Medulla oblongata (tissue), 1 donor: ENCODE results near the gene PGBD4.
"Not testable (repeated sequence)": the region's sequence is repeated elsewhere in the genome, so short reads cannot be mapped to it uniquely, and the experiment has no call there.

Experiments used
- DNase-seq: peaks from one replicate; pipeline ENCODE4 v3.0.0-alpha.2; 2015; ENCODE audit errors: extremely low spot score

PGBD4 gene

DNA sequence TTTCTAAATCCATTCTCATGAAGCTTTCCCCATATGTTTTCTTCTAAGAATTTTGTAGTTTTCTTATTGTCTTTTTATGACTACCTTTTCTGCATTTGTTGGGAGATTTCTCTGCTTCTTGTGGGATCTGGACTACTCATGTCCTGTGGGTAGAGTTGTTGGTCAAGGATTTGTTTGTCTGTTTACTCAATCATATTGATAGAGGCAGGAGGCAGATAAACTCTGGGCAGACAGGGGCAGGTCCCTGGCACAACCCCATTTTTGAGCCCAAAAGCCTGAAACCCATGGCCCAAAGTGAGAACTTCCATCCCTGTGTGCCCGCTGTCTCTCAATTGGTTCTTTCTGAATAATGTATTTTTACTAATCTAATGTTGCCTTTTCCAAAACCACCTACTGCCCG, 12.3 kb downstream of the PGBD4 start:
- no peak for DNase-seq

DNA sequence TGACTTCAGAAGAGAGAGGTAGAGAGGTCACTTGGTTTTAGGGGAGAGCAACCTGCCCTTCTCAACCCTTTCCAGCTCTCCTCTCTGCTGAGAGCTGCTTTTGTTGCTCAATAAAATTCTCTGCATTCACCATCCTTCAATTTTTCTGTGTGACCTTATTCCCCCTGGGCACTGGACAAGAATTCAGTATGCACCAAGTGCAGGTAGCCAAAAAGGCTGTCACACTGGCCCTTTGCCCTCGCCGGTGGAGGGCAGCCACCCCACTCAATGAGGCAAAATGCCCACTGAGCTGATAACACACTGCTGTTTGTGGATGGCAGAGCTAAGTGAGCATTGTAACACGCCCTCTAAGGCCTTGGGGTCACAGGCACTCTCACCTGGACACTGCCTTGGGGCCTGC, 12.9 kb downstream of the PGBD4 start:
- DNase-seq, result no peak

DNA sequence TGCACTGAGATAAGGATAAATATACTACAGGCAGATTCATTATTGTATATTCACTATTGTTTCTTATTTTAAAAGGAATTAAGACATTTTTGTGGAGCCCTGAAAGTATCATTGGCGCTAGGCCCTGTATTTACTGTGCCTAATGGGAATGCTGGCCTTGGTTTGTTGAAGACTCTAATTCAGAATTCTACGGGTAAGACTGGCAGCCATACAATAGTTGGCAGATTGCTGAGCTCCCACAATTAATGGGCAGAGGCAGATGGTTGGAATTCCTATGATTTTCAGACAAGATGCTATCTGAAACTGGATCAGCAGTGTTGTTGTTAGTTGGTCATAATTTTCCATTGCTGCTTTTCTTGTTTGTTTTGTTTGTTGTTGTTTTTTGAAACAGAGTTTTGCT, 14.7 kb downstream of the PGBD4 start:
- no peak for DNase-seq

DNA sequence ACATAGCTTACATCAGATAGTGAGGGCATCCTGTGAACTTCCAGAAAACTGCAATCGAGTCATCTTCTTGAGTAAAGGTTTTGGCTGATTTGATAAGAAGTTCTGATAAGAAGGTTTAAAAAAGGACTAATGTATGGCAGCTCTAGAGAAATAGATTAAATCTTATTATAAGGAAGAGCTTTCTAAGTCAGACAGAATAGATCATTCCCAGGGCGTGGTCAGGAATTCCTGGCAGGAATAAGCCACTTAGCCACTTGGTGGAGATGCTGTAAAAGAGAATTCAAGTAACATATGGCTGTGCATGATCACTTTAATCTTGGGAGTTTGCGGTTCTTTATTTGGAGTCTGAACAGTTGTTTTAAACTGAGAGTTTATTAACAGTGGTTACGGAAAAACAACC, 17.4 kb downstream of the PGBD4 start:
- no peak for DNase-seq

DNA sequence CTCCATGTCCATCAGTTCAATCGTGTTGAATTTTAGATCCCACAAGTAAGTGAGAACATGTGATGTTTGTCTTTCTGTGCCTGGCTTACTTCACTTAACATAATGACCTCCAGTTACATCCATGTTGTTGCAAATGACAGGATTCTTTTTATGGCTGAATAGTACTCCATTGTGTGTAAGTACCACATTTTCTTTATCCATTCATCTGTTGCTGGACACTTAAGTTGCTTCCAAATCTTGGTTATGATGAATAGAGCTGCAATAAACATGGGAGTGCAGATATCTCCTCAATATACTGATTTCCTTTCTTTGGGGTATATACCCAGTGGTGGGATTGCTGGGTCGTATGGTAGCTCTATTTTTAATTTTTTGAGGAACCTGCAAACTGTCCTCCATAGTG, 18.5 kb downstream of the PGBD4 start:
- not testable (repeated sequence) for DNase-seq

DNA sequence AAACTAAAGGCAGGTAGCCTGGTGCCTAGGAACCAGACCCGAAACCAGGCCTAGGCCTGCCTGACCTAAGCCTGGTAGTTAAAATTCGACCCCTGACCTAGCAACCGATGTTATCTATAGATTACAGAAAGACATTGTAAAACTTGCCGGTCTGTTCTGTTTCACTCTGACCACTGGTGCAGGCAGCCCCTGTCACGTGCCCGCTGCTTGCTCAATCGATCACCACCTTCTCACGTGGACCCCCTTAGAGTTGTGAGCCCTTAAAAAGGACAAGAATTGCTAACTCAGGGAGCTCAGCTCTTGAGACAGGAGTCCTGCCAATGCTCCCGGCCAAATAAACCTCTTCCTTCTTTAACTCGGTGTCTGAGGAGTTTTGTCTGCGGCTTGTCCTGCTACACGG, 19.9 kb downstream of the PGBD4 start:
- not testable (repeated sequence) for DNase-seq

DNA sequence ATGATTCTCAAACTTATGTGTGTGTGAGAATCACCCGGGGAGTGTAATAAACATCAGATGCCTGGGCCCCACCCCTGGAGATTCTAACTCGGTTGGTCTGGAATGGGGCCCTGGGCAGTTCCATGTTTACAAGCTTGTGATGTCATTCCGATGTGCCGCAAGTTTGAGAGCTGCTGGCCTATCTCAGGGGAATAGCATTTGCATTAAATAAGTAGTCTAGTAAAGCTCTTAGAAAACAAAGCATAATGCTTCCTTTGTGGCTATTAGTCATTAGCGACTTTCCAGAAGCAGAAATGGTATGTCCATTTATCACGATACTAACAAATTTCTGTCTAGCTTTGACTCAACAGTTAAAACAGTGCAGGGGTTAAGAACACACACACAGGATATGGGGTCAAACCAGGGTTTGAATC, 20.9 kb downstream of the PGBD4 start:
- no peak for DNase-seq

DNA sequence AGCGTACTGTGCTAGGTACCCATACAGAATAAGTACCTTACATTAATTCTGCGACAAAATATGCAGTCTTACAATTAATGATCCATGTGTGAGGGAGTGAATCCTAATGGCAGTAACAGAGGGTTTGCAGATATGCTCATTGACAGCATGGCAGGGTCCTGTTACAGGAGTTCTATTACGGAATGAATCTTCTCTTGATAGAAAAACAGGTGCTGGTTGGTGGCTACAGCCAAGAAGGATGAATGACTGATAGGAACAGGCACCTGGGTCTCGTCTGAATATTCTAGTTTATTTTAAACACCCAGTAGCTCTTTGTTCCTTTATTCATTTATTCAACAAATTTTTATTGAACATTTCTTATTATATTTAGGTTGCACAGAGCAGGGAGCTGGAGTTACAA, 22.8 kb downstream of the PGBD4 start:
- DNase-seq, result no peak

DNA sequence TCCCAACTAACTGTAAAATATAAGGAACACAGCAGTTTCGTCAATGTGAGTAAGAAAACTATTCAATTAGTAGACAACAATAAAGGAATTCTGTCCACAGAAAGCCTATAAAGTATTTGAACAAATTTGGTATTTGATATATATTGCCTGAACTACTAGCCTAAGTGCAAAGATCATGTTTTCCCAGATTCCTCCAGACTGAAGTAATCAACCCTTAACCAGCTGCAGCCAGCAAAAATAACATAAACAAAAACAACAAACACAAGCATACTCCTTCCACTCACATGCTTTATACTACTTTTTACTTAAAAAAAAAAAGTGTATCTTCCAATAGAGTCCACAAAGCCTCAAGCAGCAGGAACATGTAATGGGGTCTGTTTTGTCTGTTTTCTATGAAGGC, 24.1 kb downstream of the PGBD4 start:
- DNase-seq, result no peak

DNA sequence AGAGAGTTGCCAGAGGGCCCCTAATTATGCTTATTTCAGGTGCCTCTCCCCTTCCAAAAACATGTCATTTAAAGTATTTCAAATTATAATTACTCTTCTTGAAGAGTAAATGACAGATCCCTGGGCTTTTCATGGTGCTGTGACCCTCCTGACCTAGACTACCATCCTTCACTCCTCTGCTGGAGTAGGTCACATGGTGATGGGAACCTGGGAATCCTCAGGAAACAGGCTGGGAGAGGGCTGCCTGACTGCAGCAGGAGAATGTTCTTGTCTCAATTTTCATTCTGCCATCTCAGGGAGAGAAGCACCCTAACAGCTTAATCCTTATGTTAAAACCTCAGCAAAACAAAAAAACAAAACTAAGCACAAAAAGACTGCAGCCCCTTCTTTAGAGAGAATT, 24.6 kb downstream of the PGBD4 start:
- no peak for DNase-seq

DNA sequence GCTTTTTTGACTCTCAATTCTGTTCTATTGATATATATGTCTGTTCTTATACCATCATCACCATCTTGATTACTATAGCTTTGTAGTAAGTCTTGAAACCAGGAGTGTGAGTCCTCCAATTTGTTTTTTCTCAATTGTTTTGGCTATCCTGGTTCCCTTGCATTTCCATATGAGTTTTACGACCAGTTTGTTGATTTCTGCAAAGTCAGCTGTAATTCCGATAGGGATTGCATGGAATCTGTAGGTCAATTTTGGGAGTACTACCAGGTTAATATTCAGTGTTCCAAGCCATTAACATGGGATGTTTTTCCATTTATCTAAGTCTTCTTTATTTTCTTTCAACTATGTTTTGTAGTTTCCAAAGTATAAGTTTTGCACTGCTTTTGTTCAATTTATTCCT, 27.0 kb downstream of the PGBD4 start:
- DNase-seq, result no peak

DNA sequence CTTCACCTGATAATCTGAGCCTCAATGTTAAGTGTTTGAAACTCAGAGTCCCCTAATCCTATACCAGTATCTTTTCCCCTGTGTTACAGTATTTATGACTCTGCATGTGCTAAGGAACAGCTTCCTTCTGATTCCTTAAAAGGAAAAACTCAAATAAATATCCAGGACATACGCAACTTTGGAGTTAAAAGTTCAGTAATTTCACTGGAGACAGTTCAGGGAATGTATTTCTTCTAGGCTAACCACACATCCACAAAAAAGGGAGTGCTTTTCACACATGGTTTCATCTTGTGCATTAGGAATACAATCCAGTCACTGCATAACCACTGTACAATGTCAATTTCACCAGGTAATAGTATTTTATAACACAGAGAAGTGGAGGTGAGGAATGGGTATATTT, 31.0 kb downstream of the PGBD4 start:
- no peak for DNase-seq

DNA sequence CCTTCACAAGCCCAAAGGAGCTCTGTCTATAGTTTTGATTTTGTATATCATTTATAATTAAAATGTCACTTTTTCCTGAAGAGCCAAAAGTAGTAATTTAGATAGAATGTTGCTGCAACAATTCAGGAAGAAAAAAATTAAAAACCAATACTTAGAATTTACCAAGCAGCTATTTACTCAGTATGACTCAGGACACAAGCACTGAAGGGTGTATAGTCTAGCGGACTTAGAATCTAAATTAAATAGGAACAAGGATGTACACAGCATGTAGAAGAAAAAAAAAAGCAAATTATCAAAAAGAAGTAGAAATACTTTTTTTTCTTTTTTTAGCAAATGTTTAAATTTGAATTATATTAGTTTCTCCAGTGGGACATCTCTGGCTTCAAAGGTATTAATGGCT, 31.6 kb downstream of the PGBD4 start:
- DNase-seq, result no peak

DNA sequence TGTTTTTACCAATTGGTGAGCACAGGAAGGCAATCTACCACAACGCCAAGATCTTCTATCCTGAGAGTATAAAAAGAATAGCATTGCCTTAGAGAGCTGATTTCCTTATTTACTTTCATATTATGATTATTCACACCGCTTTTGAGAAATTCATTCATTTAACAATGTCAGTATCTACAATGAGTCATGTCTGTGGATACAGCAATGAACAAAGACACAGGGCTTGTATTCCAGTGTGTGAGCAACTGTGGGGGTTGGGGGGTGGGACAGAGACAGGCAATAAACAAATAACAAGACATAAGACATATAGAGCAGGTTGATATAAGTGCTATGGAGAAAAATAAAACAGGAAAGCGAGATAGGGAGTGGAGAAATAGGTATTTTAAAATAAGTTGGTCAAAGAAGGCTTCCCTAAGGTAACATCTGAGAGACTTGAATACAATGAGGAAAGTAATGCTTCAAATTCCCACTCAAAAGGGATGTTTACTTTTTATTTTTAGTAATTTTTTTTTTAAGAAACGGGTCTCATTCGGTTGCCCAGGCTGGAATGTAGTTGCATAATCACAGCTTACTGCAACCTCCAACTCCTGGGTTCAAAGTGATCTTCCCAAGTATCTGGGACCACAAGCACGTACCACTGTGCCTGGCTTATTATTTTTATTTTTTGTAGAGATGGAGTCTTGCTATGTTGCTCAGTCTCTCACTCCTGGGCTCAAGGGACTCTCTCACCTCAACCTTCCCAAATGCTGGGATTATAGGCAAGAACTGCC, 45.7 kb downstream of the PGBD4 start:
- DNase-seq, result no peak

DNA sequence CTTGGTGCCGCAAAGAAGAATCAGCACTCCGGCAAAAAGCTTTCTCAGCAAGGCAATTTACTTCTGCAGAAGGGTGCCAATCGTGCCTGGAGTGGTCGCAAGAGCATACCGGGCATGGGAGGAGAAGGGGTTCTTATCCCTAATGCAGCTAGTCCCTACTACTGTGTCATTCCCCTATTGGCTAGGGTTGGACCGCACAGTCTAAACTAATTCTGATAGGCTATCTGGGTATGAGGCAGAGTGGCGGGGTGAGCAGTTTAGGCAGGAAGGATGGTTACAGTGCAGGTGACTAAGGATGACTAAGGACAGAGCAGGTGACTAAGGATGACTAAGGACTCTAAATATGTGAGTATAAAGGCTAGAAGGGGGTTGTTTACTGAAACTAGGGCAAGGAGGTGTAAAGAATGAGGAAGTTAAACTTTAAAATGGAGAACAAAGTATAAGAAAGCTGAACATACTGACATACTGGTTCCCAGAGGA, 52.9 kb downstream of the PGBD4 start:
- no peak for DNase-seq

DNA sequence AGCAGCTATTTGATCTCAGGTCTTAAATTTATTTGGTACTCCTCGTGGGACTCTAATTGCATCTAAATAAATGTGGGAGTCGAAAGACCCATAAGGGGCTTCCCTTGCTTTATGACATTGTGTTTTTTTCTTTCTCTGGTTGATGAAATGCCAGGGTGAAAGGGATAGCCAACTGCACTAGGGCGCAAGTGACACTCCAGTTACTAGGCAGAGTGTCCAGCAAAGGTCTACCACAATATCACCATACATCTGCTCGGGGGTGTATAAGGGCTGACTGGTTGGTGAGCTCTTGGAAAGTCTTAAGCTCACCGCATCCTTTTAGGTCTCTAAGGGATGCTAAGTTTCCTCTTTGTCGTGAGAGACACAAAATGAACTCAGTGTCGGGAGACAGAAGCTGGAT, 54.0 kb downstream of the PGBD4 start:
- no peak for DNase-seq
